ENCODE measurements around the gene C6orf132.

DNA sequence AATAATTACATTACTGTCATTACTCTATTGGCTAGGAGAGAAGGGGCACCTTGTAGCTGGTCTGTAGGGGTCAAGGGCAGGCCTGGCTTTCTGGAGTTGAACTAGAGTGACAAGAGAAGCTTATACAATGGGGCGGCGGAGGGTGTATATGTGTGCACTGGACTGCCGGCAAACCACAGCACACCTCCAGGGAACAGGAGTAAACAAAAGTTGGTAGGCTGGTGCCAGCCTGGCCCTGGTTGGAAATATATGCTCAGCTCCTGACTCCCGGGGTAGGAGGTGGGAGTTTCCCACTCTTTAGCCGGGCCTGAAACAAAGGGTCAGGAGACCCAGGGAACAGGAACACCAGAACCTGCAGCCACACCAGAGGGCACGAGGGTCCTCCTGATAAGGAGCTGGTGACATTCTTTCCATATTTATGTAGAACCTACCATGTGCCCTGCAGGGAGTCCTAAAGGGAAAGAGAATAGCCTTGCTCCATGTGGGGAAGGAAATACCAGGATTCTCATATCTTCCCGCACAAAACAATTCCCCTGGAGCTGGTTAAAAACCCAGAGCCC lies 5.1 kb downstream of the C6orf132 start:
- TF ChIP-seq POLR2A (IDR thresholded peaks at IDR 0.05) (no peak), CTCF (IDR thresholded peaks at IDR 0.05) (no peak)
